Keratinocyte (primary cell): Measurements from ENCODE around the gene ANGPTL1. TPM values are rescaled to one million over a fixed set of nuclear protein-coding genes. Genes with fewer than 3 reads are reported as not detected.

Source experiments
- DNase-seq: peaks from one replicate; pipeline ENCODE4 v3.0.0-alpha.2; 2011; ENCODE audit warnings: low read depth, missing footprints, low spot score
- FAIRE-seq: peaks from 2 replicates; lab custom pipeline; 2011; peaks lifted over from hg19 to GRCh38; lab: Jason Lieb, UNC
- H2AFZ ChIP-seq: 2 replicates; pipeline ENCODE4 v1.6.0; 2012; ENCODE audit warnings: low read length, control low read depth, inconsistent platforms; ENCODE audit not compliant: control insufficient read depth
- H3K27ac ChIP-seq: 2 replicates; pipeline ENCODE4 v1.5.1; 2011; ENCODE audit warnings: low read length; ENCODE audit not compliant: control insufficient read depth, insufficient read depth
- H3K27me3 ChIP-seq: 3 replicates; pipeline ENCODE4 v1.6.0; 2011; ENCODE audit warnings: low read length; ENCODE audit not compliant: control insufficient read depth, insufficient read depth; ENCODE audit errors: extremely low read depth
- H3K36me3 ChIP-seq, 2 experiments: 2 replicates in 1 of 2; 3 replicates in 1 of 2; pipeline ENCODE4 v1.5.1; 2011; ENCODE audit warnings: low read length in 2 of 2, mild to moderate bottlenecking in 1 of 2; ENCODE audit not compliant: control insufficient read depth in 2 of 2, insufficient read depth in 2 of 2; ENCODE audit errors: extremely low read depth in 1 of 2
- H3K4me1 ChIP-seq: 3 replicates; pipeline ENCODE4 v1.5.1; 2011; ENCODE audit warnings: low read length; ENCODE audit not compliant: control insufficient read depth, insufficient read depth; ENCODE audit errors: extremely low read depth
- H3K4me2 ChIP-seq: 3 replicates; pipeline ENCODE4 v1.6.0; 2011; ENCODE audit warnings: low read depth, low read length; ENCODE audit not compliant: control insufficient read depth, insufficient read depth; ENCODE audit errors: extremely low read depth
- H3K4me3 ChIP-seq, 3 experiments: fragments of 200-600 bp in 1 of 3; sonication (generic) in 1 of 3; 2 replicates in 2 of 3; 3 replicates in 1 of 3; pipeline ENCODE4 v1.5.1; 2011 to 2016; ENCODE audit warnings: low read length in 3 of 3, mild to moderate bottlenecking in 3 of 3, control low read depth in 2 of 3, inconsistent platforms in 1 of 3, low read depth in 1 of 3, mixed read lengths in 1 of 3, mixed run types in 1 of 3, moderate library complexity in 1 of 3; ENCODE audit not compliant: control insufficient read depth in 2 of 3, insufficient read depth in 2 of 3; ENCODE audit errors: extremely low read depth in 1 of 3
- H3K79me2 ChIP-seq: 2 replicates; pipeline ENCODE4 v1.6.0; 2012; ENCODE audit warnings: low read length; ENCODE audit not compliant: control insufficient read depth, insufficient read depth
- H3K9ac ChIP-seq: 3 replicates; pipeline ENCODE4 v1.6.0; 2011; ENCODE audit warnings: low read length; ENCODE audit not compliant: control insufficient read depth, insufficient read depth; ENCODE audit errors: extremely low read depth
- H3K9me1 ChIP-seq: 3 replicates; pipeline ENCODE4 v1.6.0; 2011; ENCODE audit warnings: low read length; ENCODE audit not compliant: control insufficient read depth, insufficient read depth; ENCODE audit errors: extremely low read depth
- H3K9me3 ChIP-seq: 2 replicates; pipeline ENCODE4 v1.5.1; 2012; ENCODE audit warnings: low read depth, low read length; ENCODE audit not compliant: control insufficient read depth
- H4K20me1 ChIP-seq: 3 replicates; pipeline ENCODE4 v1.6.0; 2011; ENCODE audit warnings: low read length; ENCODE audit not compliant: control insufficient read depth, insufficient read depth; ENCODE audit errors: extremely low read depth
- CTCF ChIP-seq, 3 experiments: IDR thresholded peaks in 1 of 3; conservative IDR thresholded peaks in 1 of 3; optimal IDR thresholded peaks in 1 of 3; 2 replicates in 2 of 3; 3 replicates in 1 of 3; pipeline versions ENCODE3 to v1.5.1; 2011; ENCODE audit warnings: low read length in 3 of 3, mild to moderate bottlenecking in 3 of 3, moderate library complexity in 2 of 3, control low read depth in 1 of 3, inconsistent platforms in 1 of 3; ENCODE audit not compliant: insufficient read depth in 2 of 3; ENCODE audit errors: extremely low read depth in 1 of 3
- EZH2 ChIP-seq: IDR thresholded peaks from one replicate; pipeline ENCODE4 v1.6.1; 2012; ENCODE audit warnings: inconsistent platforms, mild to moderate bottlenecking, low read length, moderate library complexity
- dilution Hi-C: fragments of 300-500 bp; cut with MboI; formaldehyde crosslinking; loops from one replicate; pipeline ENCODE4 v1.7.0; 2020; ENCODE audit warnings: low sequenced_read_pairs; ENCODE audit not compliant: extremely low pct_ligation_motif_present
- polyA plus RNA-seq, 5 experiments: library from polyadenylated mRNA; depleted of rRNA in 3 of 5; stranded (reverse) in 3 of 5; stranded (forward) in 1 of 5; unstranded in 1 of 5; fragments of >200 nt; gene quantifications; 1 replicate in 1 of 5; 2 replicates in 3 of 5; 3 replicates in 1 of 5; pipeline versions ENCODE4 v1.2.1 to v1.2.3, GENCODE V29; 2011 to 2012; ENCODE audit warnings: missing spikeins in 2 of 5, low read depth in 1 of 5, low replicate concordance in 1 of 5

Gene ANGPTL1
- polyA plus RNA-seq, 1 donor (not counting 4 experiments of a cell fraction or from before 2014, with no cell fraction given), result not detected

- Histone ChIP-seq H3K4me1 (no peaks in the 10 kb centered on the region), H3K36me3 (no peaks in the 10 kb centered on the region), H3K9me3 (no peaks in the 10 kb centered on the region), H3K27me3 (no peaks in the 10 kb centered on the region), H3K9ac (no peak overlapping the region), H3K79me2 (no peaks in the 10 kb centered on the region), H3K27ac (no peak overlapping the region), H3K4me3 (no peak overlapping the region), H3K4me2 (no peak overlapping the region), H2AFZ (no peak overlapping the region), H4K20me1 (no peaks in the 10 kb centered on the region), H3K9me1 (no peaks in the 10 kb centered on the region)
- DNase-seq, result no peak
- no peak for FAIRE-seq
- no peak for TF ChIP-seq EZH2
- TF ChIP-seq CTCF (optimal IDR thresholded peaks at IDR 0.05 in 1 of 3, IDR thresholded peaks at IDR 0.05 in 1 of 3, conservative IDR thresholded peaks at IDR 0.05 in 1 of 3; ENCODE audit: extremely low read depth in 1 of 3, insufficient read depth in 2 of 3, low read length in 3 of 3), result no peak
- dilution Hi-C loops, result no loop called here
Observed at GRCh38 chr1:178875936-178876335, 5.1 kb upstream of the ANGPTL1 start.

DNA sequence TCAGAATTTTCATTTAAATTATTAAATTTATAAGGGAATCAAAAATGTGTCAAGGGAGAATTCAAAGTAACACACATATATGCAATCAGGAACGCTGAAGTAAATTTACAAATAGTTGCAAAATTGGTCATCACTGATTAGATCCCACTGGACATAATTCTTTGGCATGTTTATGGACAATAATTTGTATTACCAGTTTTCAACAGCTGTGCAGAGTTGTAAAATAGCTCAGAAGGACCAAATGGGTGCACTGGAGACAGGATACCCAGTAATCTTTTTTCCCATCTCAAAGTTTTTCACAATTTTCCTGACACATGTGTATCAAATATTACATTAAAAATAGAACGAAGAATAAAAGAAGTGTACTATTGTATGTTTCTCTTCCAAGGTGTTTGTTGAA is 4.1 kb upstream of the ANGPTL1 start:
- Histone ChIP-seq H3K4me2 (no peak overlapping the region), H3K9me3 (no peaks in the 10 kb centered on the region), H4K20me1 (no peaks in the 10 kb centered on the region), H3K79me2 (no peaks in the 10 kb centered on the region), H3K27ac (no peak overlapping the region), H3K27me3 (no peaks in the 10 kb centered on the region), H2AFZ (no peak overlapping the region), H3K36me3 (no peaks in the 10 kb centered on the region), H3K9me1 (no peaks in the 10 kb centered on the region), H3K9ac (no peak overlapping the region), H3K4me1 (no peaks in the 10 kb centered on the region), H3K4me3 (no peak overlapping the region)
- DNase-seq, result no peak
- no peak for FAIRE-seq
- TF ChIP-seq EZH2 (no peak), CTCF (optimal IDR thresholded peaks at IDR 0.05 in 1 of 3, IDR thresholded peaks at IDR 0.05 in 1 of 3, conservative IDR thresholded peaks at IDR 0.05 in 1 of 3; ENCODE audit: extremely low read depth in 1 of 3, insufficient read depth in 2 of 3, low read length in 3 of 3) (no peak)
- dilution Hi-C loops, result no loop called here
